ENCODE results near the gene CHCHD3. TPM values are rescaled to one million over a fixed set of nuclear protein-coding genes. Genes with fewer than 3 reads are reported as not detected.

The CHCHD3 gene
- total RNA-seq, 2 experiments from 2014 or later, result 21.6 to 21.7 TPM

GRCh38 chr7:133064082-133064820 is 17.6 kb downstream of the CHCHD3 start:
- Mint-ChIP-seq H3K9me3 (no peaks in the 10 kb centered on the region), H3K4me1 (ENCODE audit: low read depth) (peaks cover 55% of the 10 kb centered on the region), H3K27me3 (no peaks in the 10 kb centered on the region), H3K27ac (no peak overlapping the region), H3K4me3 (no peak overlapping the region), H3K36me3 (ENCODE audit: low read depth) (peaks cover 54% of the 10 kb centered on the region)
- intact Hi-C loops (cut with DNase I, micrococcal nuclease), result no loop called here
- ATAC-seq (ENCODE audit: poor library complexity) (no peak), DNase-seq (no peak)
- CTCF ChIA-PET, result no interaction called here
- peaks cover 24% of the 10 kb centered on the region for H3K36me3 ChIP-seq (ENCODE audit: insufficient read depth, low read length)
- H3K27me3 ChIP-seq (ENCODE audit: control insufficient read depth in 1 of 2, insufficient read depth in 2 of 2, low read length in 2 of 2), result no peaks in the 10 kb centered on the region
- no peaks in the 10 kb centered on the region for H3K9me3 ChIP-seq (ENCODE audit: control insufficient read depth in 1 of 2, insufficient read depth in 1 of 2, low read length in 2 of 2)
- TF ChIP-seq CTCF (IDR thresholded peaks at IDR 0.05), result no peak
- POLR2A ChIA-PET, result no interaction called here
- no peaks in the 10 kb centered on the region for H3K4me1 ChIP-seq (ENCODE audit: insufficient read depth, low read length)
- no peak overlapping the region for H3K27ac ChIP-seq (ENCODE audit: low read depth in 1 of 2, low read length in 2 of 2)
- H3K4me3 ChIP-seq (ENCODE audit: low read length), result no peak overlapping the region

GRCh38 chr7:133061792-133062191 is 20.1 kb downstream of the CHCHD3 start:
- Histone ChIP-seq H3K27me3 (ENCODE audit: control insufficient read depth in 1 of 2, insufficient read depth in 2 of 2, low read length in 2 of 2) (no peaks in the 10 kb centered on the region), H3K4me1 (ENCODE audit: insufficient read depth, low read length) (no peaks in the 10 kb centered on the region), H3K36me3 (ENCODE audit: insufficient read depth, low read length) (peaks cover 12% of the 10 kb centered on the region), H3K4me3 (ENCODE audit: low read length) (no peak overlapping the region), H3K9me3 (ENCODE audit: control insufficient read depth in 1 of 2, insufficient read depth in 1 of 2, low read length in 2 of 2) (no peaks in the 10 kb centered on the region), H3K27ac (ENCODE audit: low read depth in 1 of 2, low read length in 2 of 2) (no peak overlapping the region)
- Mint-ChIP-seq H3K4me1 (ENCODE audit: low read depth) (peaks cover 60% of the 10 kb centered on the region), H3K4me3 (no peak overlapping the region), H3K27me3 (no peaks in the 10 kb centered on the region), H3K9me3 (no peaks in the 10 kb centered on the region), H3K27ac (no peak overlapping the region), H3K36me3 (ENCODE audit: low read depth) (peaks cover 32% of the 10 kb centered on the region)
- no peak for TF ChIP-seq CTCF (IDR thresholded peaks at IDR 0.05)
- intact Hi-C loops (cut with DNase I, micrococcal nuclease), result no loop called here
- ATAC-seq (ENCODE audit: poor library complexity) (no peak), DNase-seq (no peak)
- ChIA-PET CTCF (no interaction called here), POLR2A (interaction anchor here (1.0 kb wide), 1 partner anchor 11 kb away, joined by 3 read pairs; no protein-coding TSS in a partner anchor)

- Mint-ChIP-seq H3K4me3 (no peak overlapping the region), H3K9me3 (no peaks in the 10 kb centered on the region), H3K36me3 (ENCODE audit: low read depth) (peaks cover 28% of the 10 kb centered on the region), H3K27me3 (no peaks in the 10 kb centered on the region), H3K27ac (no peak overlapping the region), H3K4me1 (ENCODE audit: low read depth) (peaks cover 59% of the 10 kb centered on the region)
- Histone ChIP-seq H3K4me3 (ENCODE audit: low read length) (no peak overlapping the region), H3K27ac (ENCODE audit: low read depth in 1 of 2, low read length in 2 of 2) (no peak overlapping the region), H3K36me3 (ENCODE audit: insufficient read depth, low read length) (peaks cover 7% of the 10 kb centered on the region), H3K9me3 (ENCODE audit: control insufficient read depth in 1 of 2, insufficient read depth in 1 of 2, low read length in 2 of 2) (no peaks in the 10 kb centered on the region), H3K4me1 (ENCODE audit: insufficient read depth, low read length) (no peaks in the 10 kb centered on the region), H3K27me3 (ENCODE audit: control insufficient read depth in 1 of 2, insufficient read depth in 2 of 2, low read length in 2 of 2) (no peaks in the 10 kb centered on the region)
- POLR2A ChIA-PET, result no interaction called here
- DNase-seq, result no peak
- CTCF ChIA-PET, result no interaction called here
- intact Hi-C loops (cut with DNase I, micrococcal nuclease), result no loop called here
- no peak for ATAC-seq (ENCODE audit: poor library complexity)
- TF ChIP-seq CTCF (IDR thresholded peaks at IDR 0.05), result no peak
These were observed 20.5 kb downstream of the CHCHD3 start for GRCh38 chr7:133061357-133061756.
